HL-60 (cell line): ENCODE results near the gene RSU1.

Experiments used
- DNase-seq, 2 experiments: peaks; one replicate each; pipeline ENCODE4 v3.0.0-alpha.2; 2010 to 2020; ENCODE audit warnings: low read depth in 1 of 2, low spot score in 1 of 2
- H3K27ac ChIP-seq: fragments of 250-450 bp; sonication (Bioruptor Pico); replicated peaks from 2 replicates; pipeline ENCODE4 v1.5.1; 2020; ENCODE audit warnings: mild to moderate bottlenecking, moderate library complexity
- H3K27me3 ChIP-seq: fragments of 250-450 bp; sonication (Bioruptor Pico); 2 replicates; pipeline ENCODE4 v1.5.1; 2021; ENCODE audit warnings: mild to moderate bottlenecking, moderate library complexity; ENCODE audit not compliant: insufficient read depth, poor library complexity, severe bottlenecking
- H3K4me3 ChIP-seq: replicated peaks from 2 replicates; pipeline ENCODE4 v1.5.1; 2011; ENCODE audit warnings: mild to moderate bottlenecking, control low read depth, low read length; ENCODE audit not compliant: insufficient read depth
- CTCF ChIP-seq: IDR thresholded peaks from one replicate; pipeline ENCODE4 v1.5.1; 2011; ENCODE audit warnings: low read length, control low read depth, inconsistent platforms; ENCODE audit not compliant: insufficient read depth
- GABPA ChIP-seq: IDR thresholded peaks from 2 replicates; pipeline ENCODE4 v1.6.1; 2012; ENCODE audit warnings: low read depth
- POLR2AphosphoS5 ChIP-seq: IDR thresholded peaks from 2 replicates; pipeline ENCODE4 v1.6.1; 2012; ENCODE audit warnings: low read depth
- SPI1 ChIP-seq: IDR thresholded peaks from 2 replicates; pipeline ENCODE4 v1.6.1; 2012; ENCODE audit warnings: low read depth, mild to moderate bottlenecking, borderline replicate concordance
- TF ChIP-seq, protein P1 (sequence below): IDR thresholded peaks from 2 replicates; pipeline ENCODE4 v1.6.1; 2012; ENCODE audit warnings: low read depth; ENCODE audit not compliant: insufficient replicate concordance

The RSU1 gene

GRCh38 chr10:16769331-16769730 lies 47.9 kb downstream of the RSU1 start:
- TF ChIP-seq, protein P1, sequence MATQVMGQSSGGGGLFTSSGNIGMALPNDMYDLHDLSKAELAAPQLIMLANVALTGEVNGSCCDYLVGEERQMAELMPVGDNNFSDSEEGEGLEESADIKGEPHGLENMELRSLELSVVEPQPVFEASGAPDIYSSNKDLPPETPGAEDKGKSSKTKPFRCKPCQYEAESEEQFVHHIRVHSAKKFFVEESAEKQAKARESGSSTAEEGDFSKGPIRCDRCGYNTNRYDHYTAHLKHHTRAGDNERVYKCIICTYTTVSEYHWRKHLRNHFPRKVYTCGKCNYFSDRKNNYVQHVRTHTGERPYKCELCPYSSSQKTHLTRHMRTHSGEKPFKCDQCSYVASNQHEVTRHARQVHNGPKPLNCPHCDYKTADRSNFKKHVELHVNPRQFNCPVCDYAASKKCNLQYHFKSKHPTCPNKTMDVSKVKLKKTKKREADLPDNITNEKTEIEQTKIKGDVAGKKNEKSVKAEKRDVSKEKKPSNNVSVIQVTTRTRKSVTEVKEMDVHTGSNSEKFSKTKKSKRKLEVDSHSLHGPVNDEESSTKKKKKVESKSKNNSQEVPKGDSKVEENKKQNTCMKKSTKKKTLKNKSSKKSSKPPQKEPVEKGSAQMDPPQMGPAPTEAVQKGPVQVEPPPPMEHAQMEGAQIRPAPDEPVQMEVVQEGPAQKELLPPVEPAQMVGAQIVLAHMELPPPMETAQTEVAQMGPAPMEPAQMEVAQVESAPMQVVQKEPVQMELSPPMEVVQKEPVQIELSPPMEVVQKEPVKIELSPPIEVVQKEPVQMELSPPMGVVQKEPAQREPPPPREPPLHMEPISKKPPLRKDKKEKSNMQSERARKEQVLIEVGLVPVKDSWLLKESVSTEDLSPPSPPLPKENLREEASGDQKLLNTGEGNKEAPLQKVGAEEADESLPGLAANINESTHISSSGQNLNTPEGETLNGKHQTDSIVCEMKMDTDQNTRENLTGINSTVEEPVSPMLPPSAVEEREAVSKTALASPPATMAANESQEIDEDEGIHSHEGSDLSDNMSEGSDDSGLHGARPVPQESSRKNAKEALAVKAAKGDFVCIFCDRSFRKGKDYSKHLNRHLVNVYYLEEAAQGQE: no peak
- TF ChIP-seq POLR2AphosphoS5: no peak
- no peak for TF ChIP-seq SPI1
- TF ChIP-seq GABPA: no peak
- TF ChIP-seq CTCF: no peak

GRCh38 chr10:16768702-16769101 lies 48.5 kb downstream of the RSU1 start:
- TF ChIP-seq CTCF (no peak), POLR2AphosphoS5 (no peak), SPI1 (no peak), GABPA (no peak)
- TF ChIP-seq, protein P1: no peak
- no peaks in the 10 kb centered on the region for H3K27me3 ChIP-seq
- H3K4me3 ChIP-seq: no peak overlapping the region
- no peak overlapping the region for H3K27ac ChIP-seq
- DNase-seq: no peak

More at GRCh38 chr10:16769331-16769730, 47.9 kb downstream of the RSU1 start:
- Histone ChIP-seq H3K4me3 (no peak overlapping the region), H3K27me3 (no peaks in the 10 kb centered on the region), H3K27ac (no peak overlapping the region)
- DNase-seq: no peak

GRCh38 chr10:16765509-16766375 lies 51.5 kb downstream of the RSU1 start:
- Histone ChIP-seq H3K27me3 (no peaks in the 10 kb centered on the region), H3K27ac (no peak overlapping the region), H3K4me3 (no peak overlapping the region)
- no peak for TF ChIP-seq POLR2AphosphoS5
- no peak for TF ChIP-seq SPI1
- TF ChIP-seq CTCF: no peak
- TF ChIP-seq, protein P1: no peak
- no peak for TF ChIP-seq GABPA
- DNase-seq: no peak
